HG03565 (cell line): ENCODE results near the gene DDX11.
"Not testable (repeated sequence)": the region's sequence is repeated elsewhere in the genome, so short reads cannot be mapped to it uniquely, and the experiment has no call there.

Experiments
- ATAC-seq: cut with Tn5 transposase; IDR thresholded peaks from one replicate; pipeline ENCODE4 v1.9.1; 2021; ENCODE audit warnings: mild to moderate bottlenecking, moderate library complexity; ENCODE audit not compliant: unreplicated experiment

DDX11 gene

GRCh38 chr12:31098363-31098762 lies 24.7 kb downstream of the DDX11 start:
- not testable (repeated sequence) for ATAC-seq

- not testable (repeated sequence) for ATAC-seq
These were observed 25.1 kb downstream of the DDX11 start for GRCh38 chr12:31098771-31099170.

GRCh38 chr12:31099434-31099833 lies 25.8 kb downstream of the DDX11 start:
- ATAC-seq: not testable (repeated sequence)

GRCh38 chr12:31100503-31101208 lies 27.0 kb downstream of the DDX11 start:
- peak; percentile 86 for ATAC-seq

GRCh38 chr12:31102125-31102524 lies 28.5 kb downstream of the DDX11 start:
- not testable (repeated sequence) for ATAC-seq

- not testable (repeated sequence) for ATAC-seq
These were observed 28.9 kb downstream of the DDX11 start for GRCh38 chr12:31102596-31102995.

- not testable (repeated sequence) for ATAC-seq
These were observed 29.9 kb downstream of the DDX11 start for GRCh38 chr12:31103561-31103975.

- ATAC-seq: not testable (repeated sequence)
These were observed 30.6 kb downstream of the DDX11 start for GRCh38 chr12:31104220-31104619.

GRCh38 chr12:31104773-31105172 lies 31.1 kb downstream of the DDX11 start:
- not testable (repeated sequence) for ATAC-seq

- no peak for ATAC-seq
These were observed 32.0 kb downstream of the DDX11 start for GRCh38 chr12:31105668-31106067.

- no peak for ATAC-seq
These were observed 32.6 kb downstream of the DDX11 start for GRCh38 chr12:31106101-31106803.

- ATAC-seq: not testable (repeated sequence)
These were observed 36.1 kb downstream of the DDX11 start for GRCh38 chr12:31109773-31110172.

GRCh38 chr12:31110263-31110662 lies 36.6 kb downstream of the DDX11 start:
- ATAC-seq: not testable (repeated sequence)

GRCh38 chr12:31115092-31115601 lies 41.5 kb downstream of the DDX11 start:
- ATAC-seq: not testable (repeated sequence)

- not testable (repeated sequence) for ATAC-seq
These were observed 43.2 kb downstream of the DDX11 start for GRCh38 chr12:31116846-31117202.

- ATAC-seq: peak; percentile 86
These were observed 43.7 kb downstream of the DDX11 start for GRCh38 chr12:31117203-31118011.

GRCh38 chr12:31118347-31119191 lies 44.9 kb downstream of the DDX11 start:
- ATAC-seq: no peak

GRCh38 chr12:31119192-31119802 lies 45.6 kb downstream of the DDX11 start:
- no peak for ATAC-seq

GRCh38 chr12:31119803-31120211 lies 46.1 kb downstream of the DDX11 start:
- ATAC-seq: no peak
